Right lobe of liver (tissue), 4 donors: ENCODE results near the gene DSCAM.

Experiments
- CTCF ChIP-seq, 4 donors: fragments of 200-600 bp in 3 of 4; fragments of 450-650 bp in 1 of 4; IDR thresholded peaks; one replicate each; pipeline versions ENCODE4 v1.5.1 to v1.8.0; 2016 to 2022; ENCODE audit warnings: antibody characterized with exemption in 4 of 4, mild to moderate bottlenecking in 2 of 4
- POLR2A ChIP-seq: fragments of 450-650 bp; IDR thresholded peaks from one replicate; pipeline ENCODE4 v1.6.1; 2017; ENCODE audit warnings: antibody characterized with exemption, mild to moderate bottlenecking
- donor health status: DM: no; HTN: no; CAD: no.
- donor health status: DM: no; HTN: no; CAD: no.
- donor health status: DM: no; HTN: yes; CAD: no.

- TF ChIP-seq CTCF (IDR thresholded peaks at IDR 0.05) (no peak), POLR2A (no peak)
Measured at GRCh38 chr21:40177979-40178378, 669.0 kb downstream of the DSCAM start.
